ENCODE results near the gene CASKIN1.
A peak's percentile ranks its signal among the peaks of the same experiment; 100 is the strongest.

CASKIN1 gene

GRCh38 chr16:2232094-2232990 is 35.9 kb upstream of the CASKIN1 start:
- DNase-seq (ENCODE audit: low spot score), result no peak

DNA sequence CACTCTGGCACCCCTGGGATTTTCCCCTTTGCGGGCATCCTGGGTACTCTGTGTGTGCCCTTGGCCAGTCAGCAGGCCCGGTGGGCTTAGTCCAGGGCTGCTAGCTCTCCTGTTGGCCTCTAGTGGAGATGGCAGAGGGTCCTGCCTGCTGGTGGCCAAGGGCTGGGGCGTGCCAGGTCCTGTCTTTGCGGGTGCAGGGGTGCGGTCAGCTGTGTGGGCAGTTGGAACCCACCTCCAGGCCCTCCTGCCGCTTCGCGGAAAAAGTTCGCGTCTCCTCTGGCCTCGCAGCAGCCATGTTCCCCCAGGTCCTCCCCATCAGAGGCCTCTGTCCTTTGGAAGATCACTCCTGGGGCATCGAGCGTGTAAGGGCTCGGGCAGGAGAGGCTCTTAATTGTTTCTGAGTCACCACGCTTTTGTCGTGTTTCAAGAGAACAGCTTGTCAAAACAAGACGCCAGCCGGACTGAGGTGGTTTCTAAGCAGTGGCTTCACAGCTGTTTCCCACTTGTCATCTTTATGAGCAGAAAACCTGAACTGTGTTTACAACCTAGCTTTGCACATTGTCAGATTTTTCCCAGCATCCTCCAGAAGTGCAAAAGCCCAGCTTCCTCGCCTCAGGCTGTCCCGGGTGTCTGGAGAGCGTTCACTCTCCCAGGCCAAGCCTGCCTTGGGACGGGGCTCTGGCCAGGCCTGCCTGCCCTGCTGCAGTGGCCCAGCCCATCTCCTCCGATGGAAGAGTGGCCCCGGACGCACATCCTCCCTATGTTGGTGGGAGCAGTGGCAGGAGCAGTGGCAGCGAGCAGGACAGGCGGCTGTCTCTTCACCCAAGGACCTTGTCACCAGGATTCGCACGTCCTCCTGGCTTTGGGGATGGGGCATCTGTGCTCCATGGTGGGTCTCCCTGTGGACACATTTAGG is 34.9 kb upstream of the CASKIN1 start:
- no peak for DNase-seq (ENCODE audit: low spot score)

DNA sequence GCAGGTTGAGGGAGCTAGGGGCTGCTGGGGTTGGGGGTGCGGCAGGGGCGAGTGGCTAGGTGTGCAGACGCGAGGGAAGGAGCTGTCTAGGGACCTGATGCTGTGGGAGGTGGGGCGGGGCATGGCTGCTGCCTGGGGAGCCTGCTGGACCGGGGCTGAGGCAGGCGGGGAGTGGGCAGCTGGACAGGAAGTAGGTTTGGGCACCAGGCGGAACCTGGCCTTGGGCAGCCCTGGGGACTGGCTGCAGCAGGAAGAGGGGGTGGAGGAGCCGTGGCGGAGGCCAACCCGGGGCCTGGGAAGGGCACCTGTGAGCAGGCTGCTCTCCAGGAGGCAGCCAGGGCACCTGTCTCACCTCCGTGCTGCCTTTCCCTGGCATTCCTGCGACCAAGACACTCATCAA is 34.0 kb upstream of the CASKIN1 start:
- DNase-seq (ENCODE audit: low spot score), result no peak

DNA sequence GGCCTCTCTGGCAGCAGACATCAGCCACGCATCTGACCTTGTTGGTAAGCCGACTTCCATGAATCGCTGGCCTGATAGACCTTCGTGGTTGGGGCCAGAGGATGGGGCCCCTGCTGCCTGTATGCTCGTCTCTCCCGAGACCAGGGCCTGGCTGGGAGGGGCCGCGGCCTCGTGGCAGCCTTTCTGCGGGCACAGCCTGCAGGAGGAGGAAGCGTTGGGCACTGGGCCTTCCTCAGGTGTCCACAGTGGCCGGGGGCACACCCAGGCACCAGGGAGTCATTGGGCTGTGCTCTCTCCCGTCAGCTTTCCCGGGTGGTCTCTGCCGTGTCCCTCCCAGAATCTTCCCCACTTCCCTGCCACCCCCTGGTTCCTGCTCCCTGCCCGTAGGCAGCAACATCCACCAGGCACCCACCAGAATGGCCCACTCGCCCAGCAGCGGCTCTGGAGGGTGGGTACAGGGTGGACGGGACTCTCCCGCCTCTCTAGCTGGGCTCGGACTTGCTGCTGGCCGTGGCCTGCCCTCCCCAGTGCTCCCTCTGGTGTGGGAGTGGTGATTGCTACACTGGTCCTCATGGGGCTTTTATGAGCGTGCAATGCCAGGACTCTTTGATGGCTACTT is 33.3 kb upstream of the CASKIN1 start:
- no peak for DNase-seq (ENCODE audit: low spot score)

DNA sequence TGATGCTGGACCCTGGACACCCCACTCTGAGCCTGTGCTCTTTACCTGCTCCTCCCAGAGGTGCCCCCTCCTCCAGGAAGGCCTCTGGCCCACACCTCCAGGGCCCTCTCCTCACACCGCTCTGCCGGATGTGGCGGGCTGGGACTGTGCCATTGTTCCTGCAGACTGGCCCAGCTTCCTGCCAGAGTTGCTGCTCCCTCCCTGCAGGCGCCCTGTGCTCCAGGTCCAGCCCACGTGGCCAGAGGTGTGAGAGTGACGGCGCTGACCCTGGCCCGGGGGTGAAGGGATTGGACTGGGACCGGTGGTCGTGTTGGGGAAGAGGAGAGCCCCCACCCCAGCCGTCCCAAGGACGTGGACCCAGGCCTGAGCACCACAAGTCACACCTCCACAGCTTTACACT is 32.7 kb upstream of the CASKIN1 start:
- DNase-seq (ENCODE audit: low spot score), result no peak

GRCh38 chr16:2228161-2228824 is 31.9 kb upstream of the CASKIN1 start:
- DNase-seq (ENCODE audit: low spot score), result no peak

DNA sequence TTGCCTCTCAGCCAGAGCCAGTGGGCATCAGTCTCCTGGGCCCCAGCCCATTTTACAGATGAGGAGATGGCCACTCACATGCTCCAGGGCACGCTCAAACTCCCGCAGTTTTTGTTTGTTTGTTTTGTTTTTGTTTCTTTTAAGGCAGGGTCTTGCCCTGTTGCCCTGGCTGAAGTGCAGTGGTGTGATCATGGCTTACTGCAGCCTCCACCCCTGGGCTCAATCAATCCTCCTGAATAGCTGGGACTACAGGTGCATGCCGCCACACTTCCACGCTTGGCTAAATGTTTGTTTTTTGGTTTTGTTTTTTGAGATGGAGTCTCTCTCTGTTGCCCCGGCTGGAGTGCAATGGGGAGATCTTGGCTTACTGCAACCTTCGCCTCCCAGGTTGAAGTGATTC is 30.5 kb upstream of the CASKIN1 start:
- DNase-seq (ENCODE audit: low spot score), result no peak

GRCh38 chr16:2226245-2226793 is 29.9 kb upstream of the CASKIN1 start:
- DNase-seq (ENCODE audit: low spot score), result no peak

- no peak for DNase-seq (ENCODE audit: low spot score)
Observed at GRCh38 chr16:2223942-2224486, 27.6 kb upstream of the CASKIN1 start.

- DNase-seq (ENCODE audit: low spot score), result peak; percentile 97
Observed at GRCh38 chr16:2223221-2223941, 27.0 kb upstream of the CASKIN1 start, which contains the start of gene E4F1. E4F1 (plus strand) TSS chr16:2223591; CDS start chr16:2223614, 23 bp downstream.

DNA sequence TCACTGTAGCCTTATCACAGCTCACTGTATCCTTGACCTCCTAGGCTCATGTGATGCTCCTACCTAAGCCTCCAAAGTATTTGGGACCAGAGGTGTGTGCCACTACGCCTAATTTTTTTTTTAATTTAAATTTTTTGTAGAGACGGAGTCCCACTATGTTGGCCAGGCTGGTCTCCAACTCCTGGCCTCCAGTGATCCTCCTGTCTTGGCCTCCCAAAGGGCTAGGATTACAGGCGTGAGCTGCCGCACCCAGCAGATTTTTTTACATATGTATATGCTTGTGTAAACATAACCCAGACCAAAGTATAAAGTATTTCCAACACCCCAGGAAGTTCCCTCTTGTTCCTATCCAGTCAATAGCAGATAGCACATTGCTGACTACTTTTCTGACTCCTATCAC is 19.9 kb upstream of the CASKIN1 start:
- DNase-seq (ENCODE audit: low spot score), result no peak

- DNase-seq (ENCODE audit: low spot score), result no peak
Observed at GRCh38 chr16:2214719-2214968, 18.2 kb upstream of the CASKIN1 start, which contains the start of gene PGP. PGP (minus strand) TSS chr16:2214840; CDS start chr16:2214777, 63 bp downstream.

GRCh38 chr16:2213817-2214718 is 17.7 kb upstream of the CASKIN1 start:
- DNase-seq (ENCODE audit: low spot score), result no peak

GRCh38 chr16:2212362-2213324 is 16.2 kb upstream of the CASKIN1 start:
- DNase-seq (ENCODE audit: low spot score), result no peak

GRCh38 chr16:2211923-2212347 is 15.5 kb upstream of the CASKIN1 start:
- no peak for DNase-seq (ENCODE audit: low spot score)

DNA sequence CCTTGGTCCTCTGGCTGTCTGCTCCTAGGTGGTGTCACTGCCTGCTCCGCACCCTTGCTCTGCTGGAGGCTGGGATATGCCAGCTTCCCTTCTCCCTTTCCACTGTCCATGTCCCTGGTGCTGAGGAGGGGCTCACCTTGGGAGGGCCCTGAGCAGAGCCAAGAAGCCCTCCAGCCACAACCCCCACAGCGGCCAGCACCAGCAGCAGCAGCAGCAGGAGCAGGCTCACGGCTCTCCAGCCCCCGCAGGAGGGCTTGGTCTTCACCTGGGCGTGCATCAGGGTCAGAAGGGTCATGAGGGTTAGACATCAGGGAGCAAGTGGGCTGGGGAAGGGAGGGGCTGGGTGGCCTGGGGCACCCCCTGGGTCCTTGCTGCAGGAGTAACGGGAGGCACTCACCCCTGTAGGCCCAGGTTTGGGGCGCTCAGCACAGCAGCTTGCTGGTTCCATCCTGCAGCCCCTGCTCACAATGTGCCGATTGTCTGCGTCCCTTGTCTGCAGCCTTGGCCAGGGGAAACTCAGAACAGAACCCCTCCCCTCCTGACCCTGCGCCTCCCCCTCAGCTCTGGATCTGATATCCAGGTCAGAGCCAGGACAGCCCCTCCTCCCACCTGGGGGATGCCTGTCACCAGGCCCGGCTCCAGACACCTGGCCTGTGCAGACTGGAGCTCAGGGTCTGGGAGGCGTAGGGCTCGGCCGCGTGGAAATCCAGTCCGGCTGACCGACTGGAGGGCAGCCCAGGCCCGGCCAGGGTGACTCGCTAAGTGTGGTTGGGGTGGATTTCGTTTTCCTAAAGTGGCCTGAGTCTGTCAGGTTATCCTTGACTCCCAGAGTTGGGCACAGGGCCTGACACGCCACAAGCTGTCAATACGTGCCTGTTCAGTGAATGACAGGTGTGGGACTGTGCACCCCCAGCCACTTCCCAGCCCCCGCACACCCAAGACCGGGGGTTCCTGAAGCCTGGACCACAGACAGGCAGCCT is 14.3 kb upstream of the CASKIN1 start, which contains the start of gene BRICD5:
TSS of gene BRICD5 (minus strand) at position 478 of the 980 bp plus-strand sequence. CDS start at position 448, 30 bp downstream.
- no peak for DNase-seq (ENCODE audit: low spot score)

DNA sequence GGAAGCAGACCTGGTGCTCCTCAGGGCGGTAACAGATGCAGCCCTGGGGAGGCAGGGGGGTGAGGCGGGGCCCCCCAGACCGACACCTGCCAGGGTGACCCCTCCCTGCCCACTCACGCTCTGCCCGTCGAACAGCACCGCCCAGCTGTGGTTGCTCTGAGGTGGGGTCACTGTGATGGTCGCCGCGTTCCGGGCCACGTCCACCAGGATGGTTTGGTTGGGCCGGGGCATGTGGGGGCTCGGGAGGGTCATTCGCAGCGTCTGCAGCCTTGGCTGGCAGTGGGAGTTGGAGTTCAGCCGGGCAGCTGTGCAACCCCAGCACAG is 13.6 kb upstream of the CASKIN1 start:
- DNase-seq (ENCODE audit: low spot score), result no peak

Data from pons (tissue), 1 donor.